Aorta (tissue), 5 donors: ENCODE data around the gene GFPT2. TPM values are rescaled to one million over a fixed set of nuclear protein-coding genes. Genes with fewer than 3 reads are reported as not detected.

ENCODE experiments used
- ATAC-seq: fragments of 200-7000 bp; cut with Tn5 transposase; one replicate; pipeline ENCODE4 v1.9.1; 2022; ENCODE audit warnings: moderate library complexity; ENCODE audit not compliant: low FRiP score
- DNase-seq, 2 donors: peaks; one replicate each; pipeline ENCODE4 v3.0.0-alpha.2; 2020
- H3K27ac ChIP-seq, 2 donors: one replicate each; pipeline ENCODE4 v1.5.1; 2013; ENCODE audit warnings: low read length in 2 of 2, mild to moderate bottlenecking in 2 of 2, moderate library complexity in 2 of 2, control low read depth in 1 of 2, inconsistent platforms in 1 of 2, low read depth in 1 of 2
- H3K27me3 ChIP-seq, 2 donors: one replicate each; pipeline ENCODE4 v1.6.1; 2013; ENCODE audit warnings: control low read depth in 1 of 2, low read length in 1 of 2, mild to moderate bottlenecking in 1 of 2, moderate library complexity in 1 of 2; ENCODE audit not compliant: insufficient read depth in 2 of 2, control insufficient read depth in 1 of 2
- H3K36me3 ChIP-seq, 2 donors: one replicate each; pipeline ENCODE4 v1.6.1; 2013; ENCODE audit warnings: control low read depth in 1 of 2, low read length in 1 of 2, mild to moderate bottlenecking in 1 of 2; ENCODE audit not compliant: insufficient read depth in 2 of 2, control insufficient read depth in 1 of 2
- H3K4me1 ChIP-seq, 2 donors: one replicate each; pipeline ENCODE4 v1.6.1; 2013; ENCODE audit warnings: low read length in 2 of 2, control low read depth in 1 of 2, mild to moderate bottlenecking in 1 of 2, moderate library complexity in 1 of 2; ENCODE audit not compliant: insufficient read depth in 2 of 2, control insufficient read depth in 1 of 2
- H3K4me3 ChIP-seq, 2 donors: one replicate each; pipeline ENCODE4 v1.5.1; 2013; ENCODE audit warnings: low read length in 2 of 2, control low read depth in 1 of 2, mild to moderate bottlenecking in 1 of 2
- H3K9me3 ChIP-seq: one replicate; pipeline ENCODE4 v1.6.1; 2013; ENCODE audit warnings: mild to moderate bottlenecking, low read length; ENCODE audit not compliant: control insufficient read depth
- WGBS, 2 donors: extraction: QIAGEN DNeasy Blood & Tissue Kit; methylation state at CpG; one replicate each; pipeline ENCODE4 v1.1.7; 2013; 5-methylcytosine and 5-hydroxymethylcytosine counted together
- intact Hi-C, 2 donors: fragments of 100-400 bp; cut with DNase I; formaldehyde crosslinking; loops; one replicate each; pipeline versions ENCODE4 v1.14.2 to v1.15.0; 2022
- polyA plus RNA-seq, 2 donors: library from polyadenylated mRNA; stranded (reverse); fragments of 200-250 nt; gene quantifications; one replicate each; pipeline ENCODE4 v1.2.3, GENCODE V29; 2013
- total RNA-seq, 2 donors: library from RNA; stranded (reverse); fragmentation: NEBNext Ultra II Directional; extraction: Animal tissue kit (Norgen Biotek cat#: 25700); gene quantifications; one replicate each; pipeline ENCODE4 v1.2.1, GENCODE V29; 2021
- donor health status: healthy with polysubstance abuse.
- donor health status: Bipolar disorder and iron deficiency.
- donor health status: DM: no; HTN: no; CAD: no.
- donor health status: DM: no; HTN: no; CAD: no.
- donor health status: DM: yes; HTN: yes; CAD: no.

Gene GFPT2
- total and polyA plus RNA-seq, 4 donors: 1.1 to 60.2 (median 31.9) TPM

GRCh38 chr5:180328296-180329137, 24.6 kb downstream of the GFPT2 start:
- no peaks in the 10 kb centered on the region for H3K27me3 ChIP-seq
- intact Hi-C loops: loop anchor here (5.0 kb wide), 2 partner anchors 36 to 196 kb away; partner anchors contain the start of gene MAPK9 (in 1 of the 2)
- DNase-seq: peak; percentile 88 to 94
- H3K4me3 ChIP-seq: no peak overlapping the region
- WGBS, 2 donors: 68% methylated on average over 31 of the region's 31 CpGs
- peak; percentile 53 for ATAC-seq
- peaks cover 0 to 5% of the 10 kb centered on the region in 2 donors for H3K36me3 ChIP-seq
- no peak overlapping the region for H3K27ac ChIP-seq
- H3K9me3 ChIP-seq: no peaks in the 10 kb centered on the region
- no peaks in the 10 kb centered on the region for H3K4me1 ChIP-seq

- intact Hi-C loops: loop anchor here (5.0 kb wide), 2 partner anchors 35 to 195 kb away; partner anchors contain the start of gene MAPK9 (in 1 of the 2)
- H3K27me3 ChIP-seq: no peaks in the 10 kb centered on the region
- no peaks in the 10 kb centered on the region for H3K9me3 ChIP-seq
- no peak overlapping the region for H3K4me3 ChIP-seq
- H3K27ac ChIP-seq: no peak overlapping the region
- ATAC-seq (no peak), DNase-seq (no peak)
- 91% methylated on average over 9 to 10 of the region's 10 CpGs for WGBS, 2 donors
- H3K4me1 ChIP-seq: no peaks in the 10 kb centered on the region
- peaks cover 0 to 5% of the 10 kb centered on the region in 2 donors for H3K36me3 ChIP-seq
These were observed 26.1 kb downstream of the GFPT2 start for GRCh38 chr5:180326989-180327565.

DNA sequence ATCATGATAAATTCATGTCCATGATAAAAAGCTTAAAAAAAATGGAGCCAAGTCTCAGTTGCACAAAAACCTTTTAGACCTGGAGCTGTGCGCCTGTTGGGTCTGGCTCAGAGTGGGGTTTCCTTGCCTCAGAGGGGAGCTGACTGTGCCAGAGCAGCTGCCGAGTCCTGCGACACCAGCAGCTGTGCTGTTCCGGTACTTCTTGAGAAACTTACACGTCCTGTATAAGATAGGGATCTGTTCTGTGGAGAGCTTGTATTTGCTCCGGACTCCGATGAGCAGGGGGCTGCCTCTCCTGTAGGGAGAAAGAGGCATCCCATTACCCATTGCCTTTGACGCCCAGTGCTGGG, 28.6 kb downstream of the GFPT2 start:
- Histone ChIP-seq H3K9me3 (no peaks in the 10 kb centered on the region), H3K4me3 (no peak overlapping the region), H3K4me1 (no peaks in the 10 kb centered on the region), H3K27me3 (no peaks in the 10 kb centered on the region), H3K36me3 (peaks cover 0 to 5% of the 10 kb centered on the region in 2 donors), H3K27ac (no peak overlapping the region)
- DNase-seq (no peak), ATAC-seq (no peak)
- intact Hi-C loops: no loop called here
- 65 to 66% methylated on average over 8 of the region's 8 CpGs for WGBS, 2 donors

DNA sequence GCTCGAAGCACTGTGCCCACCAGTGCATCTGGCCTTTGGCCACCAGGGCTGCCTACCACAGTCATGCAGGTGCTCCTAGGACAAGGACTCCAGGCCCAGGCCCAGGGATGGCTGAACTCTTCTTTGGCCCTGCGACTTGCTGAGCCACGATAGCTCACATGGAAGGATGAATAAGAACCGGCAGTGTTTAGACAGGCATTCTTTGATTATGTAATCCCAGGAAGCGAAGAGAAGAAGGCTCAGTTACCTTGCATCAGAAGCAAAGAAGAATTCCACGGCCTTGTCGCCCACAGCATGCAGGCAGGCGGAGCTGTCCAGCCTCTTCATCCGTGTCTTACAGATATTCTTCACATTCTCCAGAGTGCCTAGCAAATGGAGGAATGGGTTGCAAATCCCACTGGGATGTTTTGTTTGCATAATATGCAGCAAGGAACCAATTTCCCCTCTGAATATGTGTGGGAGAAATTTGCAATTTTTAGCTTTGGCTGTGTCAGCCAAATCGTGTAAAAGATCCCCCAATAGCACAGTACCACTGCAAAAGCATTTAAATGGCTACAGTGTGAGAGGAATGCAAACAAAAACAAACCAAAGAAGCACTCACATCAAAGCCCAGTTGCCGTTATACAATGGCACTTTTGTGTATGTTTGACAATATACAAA, 29.1 kb downstream of the GFPT2 start:
- Histone ChIP-seq H3K4me3 (no peak overlapping the region), H3K27me3 (no peaks in the 10 kb centered on the region), H3K36me3 (peaks cover 0 to 5% of the 10 kb centered on the region in 2 donors), H3K4me1 (no peaks in the 10 kb centered on the region), H3K9me3 (no peaks in the 10 kb centered on the region), H3K27ac (no peak overlapping the region)
- no peak for ATAC-seq
- 64 to 69% methylated on average over 11 of the region's 11 CpGs for WGBS, 2 donors
- peak in 1 of 2 donors; percentile 35 for DNase-seq
- intact Hi-C loops: no loop called here

GRCh38 chr5:180323160-180323559, 30.0 kb downstream of the GFPT2 start:
- DNase-seq: peak in 1 of 2 donors; percentile 24
- peaks cover 0 to 5% of the 10 kb centered on the region in 2 donors for H3K36me3 ChIP-seq
- WGBS, 2 donors: 89 to 90% methylated on average over 14 of the region's 14 CpGs
- H3K4me3 ChIP-seq: no peak overlapping the region
- no peak overlapping the region for H3K27ac ChIP-seq
- H3K27me3 ChIP-seq: no peaks in the 10 kb centered on the region
- H3K4me1 ChIP-seq: no peaks in the 10 kb centered on the region
- intact Hi-C loops: no loop called here
- ATAC-seq: no peak
- H3K9me3 ChIP-seq: no peaks in the 10 kb centered on the region

DNA sequence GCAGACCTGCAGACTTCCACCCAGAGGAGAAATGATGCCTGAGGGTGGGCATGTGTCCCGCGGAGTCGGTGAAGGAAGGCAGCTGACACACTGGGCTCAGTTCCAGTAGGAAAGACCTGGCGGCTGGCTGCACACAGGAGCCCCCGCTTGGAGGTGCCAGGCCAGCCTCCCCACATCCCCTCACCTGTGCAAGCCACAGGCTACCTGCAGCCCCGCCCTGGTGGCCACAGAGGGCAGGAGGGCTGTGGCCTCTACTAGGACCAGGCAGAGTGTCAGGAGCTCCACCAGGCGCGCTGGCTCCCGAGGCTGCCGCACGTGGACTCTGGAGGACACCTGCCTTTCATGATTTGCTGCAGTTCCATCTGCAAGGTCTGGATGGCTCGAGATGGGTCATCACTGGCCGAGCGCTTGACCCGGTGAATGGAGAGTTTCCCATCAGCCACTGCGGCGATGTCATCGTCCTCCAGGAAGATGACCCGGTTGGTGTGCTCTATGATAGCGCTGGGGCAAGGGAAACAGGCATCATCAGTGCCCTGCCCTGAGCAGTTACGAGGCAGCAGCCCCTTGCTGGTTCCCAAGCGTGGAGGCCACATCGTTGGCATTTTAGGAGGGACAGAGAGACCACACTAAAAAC, 34.6 kb downstream of the GFPT2 start:
- Histone ChIP-seq H3K27ac (no peak overlapping the region), H3K4me3 (no peak overlapping the region), H3K9me3 (no peaks in the 10 kb centered on the region), H3K4me1 (no peaks in the 10 kb centered on the region), H3K27me3 (no peaks in the 10 kb centered on the region), H3K36me3 (peaks cover 0 to under 1% of the 10 kb centered on the region in 2 donors)
- intact Hi-C loops: no loop called here
- peak in 1 of 2 donors; percentile 22 for DNase-seq
- ATAC-seq: no peak
- 94 to 95% methylated on average over 23 of the region's 23 CpGs for WGBS, 2 donors

GRCh38 chr5:180316586-180316985, 36.5 kb downstream of the GFPT2 start:
- H3K27ac ChIP-seq: no peak overlapping the region
- H3K4me1 ChIP-seq: no peaks in the 10 kb centered on the region
- DNase-seq (peak in 1 of 2 donors; percentile 28), ATAC-seq (no peak)
- no peaks in the 10 kb centered on the region for H3K9me3 ChIP-seq
- H3K4me3 ChIP-seq: no peak overlapping the region
- no peaks in the 10 kb centered on the region for H3K27me3 ChIP-seq
- 96% methylated on average over 20 of the region's 20 CpGs for WGBS, 2 donors
- no peaks in the 10 kb centered on the region for H3K36me3 ChIP-seq
- intact Hi-C loops: no loop called here

DNA sequence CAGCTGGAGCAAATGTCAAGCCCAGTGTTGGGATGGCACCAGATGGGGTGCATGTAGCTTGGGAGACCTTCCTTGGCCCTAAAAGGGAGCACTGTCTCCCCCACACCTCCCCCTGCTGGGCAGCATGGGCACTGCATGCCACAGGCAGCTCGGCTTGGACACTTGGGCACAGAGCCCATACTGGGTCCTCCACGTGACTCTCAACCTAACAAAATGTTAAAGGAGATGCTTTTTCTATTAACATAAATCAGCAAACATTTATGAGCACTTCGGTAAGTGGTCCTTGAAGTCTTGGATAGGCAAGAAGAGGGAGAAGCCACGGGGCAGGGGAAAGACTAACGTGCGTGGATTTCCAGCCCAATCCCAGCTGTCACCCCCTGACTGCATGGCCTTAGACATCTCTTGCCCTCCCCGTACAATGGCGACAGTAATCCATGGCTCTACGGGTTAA, 37.3 kb downstream of the GFPT2 start:
- Histone ChIP-seq H3K4me1 (no peaks in the 10 kb centered on the region), H3K4me3 (no peak overlapping the region), H3K9me3 (no peaks in the 10 kb centered on the region), H3K36me3 (no peaks in the 10 kb centered on the region), H3K27ac (no peak overlapping the region), H3K27me3 (no peaks in the 10 kb centered on the region)
- intact Hi-C loops: no loop called here
- peak; percentile 77 for ATAC-seq
- peak; percentile 70 to 90 for DNase-seq
- 70 to 72% methylated on average over 9 of the region's 9 CpGs for WGBS, 2 donors
